ENCODE results near the gene SLC13A1.
A peak's percentile ranks its signal among the peaks of the same experiment; 100 is the strongest.

SLC13A1 gene

DNA sequence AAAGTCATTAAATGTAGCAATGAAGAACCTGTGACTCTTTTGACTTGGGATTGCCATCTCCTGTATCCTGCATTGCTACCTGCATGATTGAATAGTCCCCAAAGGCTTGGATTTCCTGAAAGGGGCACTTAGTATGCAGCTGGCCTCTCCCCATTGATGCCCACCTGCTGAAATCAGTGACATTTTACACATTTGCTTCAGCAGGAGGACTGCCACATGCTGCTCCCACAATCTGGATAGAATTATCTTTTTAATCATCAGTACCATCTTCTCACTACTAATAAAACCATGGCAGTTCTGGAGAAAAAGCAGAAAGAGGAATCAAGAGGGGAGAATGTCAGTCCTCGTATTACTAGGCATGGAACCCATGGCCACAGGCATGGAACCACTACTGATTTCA, 67.8 kb downstream of the SLC13A1 start:
- FAIRE-seq (no peak), DNase-seq (ENCODE audit: insufficient read length, low spot score) (no peak)
- no peak for TF ChIP-seq CTCF (IDR thresholded peaks at IDR 0.05; ENCODE audit: insufficient read depth, missing control alignments)

- DNase-seq (ENCODE audit: insufficient read length, low spot score) (no peak), FAIRE-seq (no peak)
- TF ChIP-seq CTCF (IDR thresholded peaks at IDR 0.05; ENCODE audit: insufficient read depth, missing control alignments): no peak
These were observed 68.2 kb downstream of the SLC13A1 start for GRCh38 chr7:123131556-123131955.

GRCh38 chr7:123131140-123131539, 68.6 kb downstream of the SLC13A1 start:
- DNase-seq (ENCODE audit: insufficient read length, low spot score): no peak
- TF ChIP-seq CTCF (IDR thresholded peaks at IDR 0.05; ENCODE audit: insufficient read depth, missing control alignments): no peak
- FAIRE-seq: no peak

GRCh38 chr7:123126691-123127090, 73.1 kb downstream of the SLC13A1 start:
- no peak for FAIRE-seq
- TF ChIP-seq CTCF (IDR thresholded peaks at IDR 0.05; ENCODE audit: insufficient read depth, missing control alignments): no peak

GRCh38 chr7:123126171-123126570, 73.6 kb downstream of the SLC13A1 start:
- DNase-seq (ENCODE audit: insufficient read length, low spot score): no peak
- TF ChIP-seq CTCF (IDR thresholded peaks at IDR 0.05; ENCODE audit: insufficient read depth, missing control alignments): no peak
- peak; percentile 46 for FAIRE-seq

More at GRCh38 chr7:123126691-123127090, 73.1 kb downstream of the SLC13A1 start:
- no peak for DNase-seq (ENCODE audit: insufficient read length, low spot score)

- no peak for DNase-seq (ENCODE audit: insufficient read length, low spot score)
- TF ChIP-seq CTCF (IDR thresholded peaks at IDR 0.05; ENCODE audit: insufficient read depth, missing control alignments): no peak
- no peak for FAIRE-seq
These were observed 74.5 kb downstream of the SLC13A1 start for GRCh38 chr7:123125231-123125630.

DNA sequence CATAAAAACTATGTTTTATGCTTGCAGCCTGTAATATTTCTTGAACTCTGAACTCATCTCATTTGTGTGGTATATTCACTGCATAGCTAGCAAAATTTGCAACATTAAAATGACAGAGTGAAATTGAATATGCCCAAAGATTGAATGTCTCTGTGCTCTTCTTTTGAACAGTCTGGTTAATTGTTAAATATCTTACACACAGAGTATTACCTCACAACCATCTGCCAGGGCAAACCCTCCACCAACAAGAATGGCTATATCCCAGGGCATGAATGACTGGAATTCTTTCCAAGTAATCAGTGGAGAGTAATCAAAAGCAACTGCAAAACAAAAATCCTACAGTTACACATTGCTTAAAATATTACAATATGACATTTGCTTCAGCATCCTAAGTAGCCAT, 76.9 kb downstream of the SLC13A1 start:
- TF ChIP-seq CTCF (IDR thresholded peaks at IDR 0.05; ENCODE audit: insufficient read depth, missing control alignments): no peak
- peak; percentile 71 for FAIRE-seq
- DNase-seq (ENCODE audit: insufficient read length, low spot score): no peak

Data from D721Med (cell line).